Measurements from ENCODE around the gene ATP6V0A1. TPM values are rescaled to one million over a fixed set of nuclear protein-coding genes. Genes with fewer than 3 reads are reported as not detected.

ATP6V0A1 gene
- total RNA-seq, 1 experiment from 2014 or later: 82.8 TPM

DNA sequence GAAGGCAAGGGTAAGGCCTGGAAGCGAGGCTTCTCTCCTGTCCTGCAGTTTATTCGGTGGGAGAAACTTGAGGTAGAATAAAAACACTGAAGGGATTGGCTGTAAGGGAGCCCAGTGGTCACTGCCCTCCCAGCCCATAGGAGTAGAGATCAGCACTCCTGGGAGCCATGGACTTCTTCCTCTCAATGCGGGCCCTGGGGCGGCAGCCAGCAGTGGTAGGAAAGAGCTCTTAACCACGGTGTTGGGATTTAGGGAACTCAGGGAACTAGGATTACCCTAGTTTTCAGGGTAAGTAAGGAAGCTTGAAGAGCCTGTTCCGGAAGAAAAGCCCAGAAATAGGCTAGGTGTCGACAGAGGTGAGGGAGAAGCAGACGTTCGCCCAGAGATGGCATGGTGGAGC, 53.6 kb downstream of the ATP6V0A1 start:
- Mint-ChIP-seq H3K9me3 (ENCODE audit: unreplicated experiment) (no peaks in the 10 kb centered on the region), H3K27ac (ENCODE audit: unreplicated experiment) (no peak overlapping the region), H3K4me1 (ENCODE audit: low read depth, unreplicated experiment) (no peaks in the 10 kb centered on the region), H3K27me3 (ENCODE audit: insufficient read depth, unreplicated experiment) (no peaks in the 10 kb centered on the region), H3K4me3 (ENCODE audit: unreplicated experiment) (no peak overlapping the region), H3K36me3 (ENCODE audit: insufficient read depth, unreplicated experiment) (peaks cover 42% of the 10 kb centered on the region)
- Histone ChIP-seq H3K4me3 (ENCODE audit: low read depth, low read length) (no peak overlapping the region), H3K4me1 (no peaks in the 10 kb centered on the region), H3K9me3 (no peaks in the 10 kb centered on the region), H3K36me3 (ENCODE audit: control insufficient read depth, insufficient read depth, low read length) (peaks cover 7% of the 10 kb centered on the region), H3K27me3 (replicated peaks; ENCODE audit: control insufficient read depth, insufficient read depth, low read length) (no peaks in the 10 kb centered on the region)
- BruUV-seq (replicated peaks): no TSS peak
- CTCF ChIA-PET: no interaction called here
- POLR2A ChIA-PET: no interaction called here
- TF ChIP-seq, protein P1, sequence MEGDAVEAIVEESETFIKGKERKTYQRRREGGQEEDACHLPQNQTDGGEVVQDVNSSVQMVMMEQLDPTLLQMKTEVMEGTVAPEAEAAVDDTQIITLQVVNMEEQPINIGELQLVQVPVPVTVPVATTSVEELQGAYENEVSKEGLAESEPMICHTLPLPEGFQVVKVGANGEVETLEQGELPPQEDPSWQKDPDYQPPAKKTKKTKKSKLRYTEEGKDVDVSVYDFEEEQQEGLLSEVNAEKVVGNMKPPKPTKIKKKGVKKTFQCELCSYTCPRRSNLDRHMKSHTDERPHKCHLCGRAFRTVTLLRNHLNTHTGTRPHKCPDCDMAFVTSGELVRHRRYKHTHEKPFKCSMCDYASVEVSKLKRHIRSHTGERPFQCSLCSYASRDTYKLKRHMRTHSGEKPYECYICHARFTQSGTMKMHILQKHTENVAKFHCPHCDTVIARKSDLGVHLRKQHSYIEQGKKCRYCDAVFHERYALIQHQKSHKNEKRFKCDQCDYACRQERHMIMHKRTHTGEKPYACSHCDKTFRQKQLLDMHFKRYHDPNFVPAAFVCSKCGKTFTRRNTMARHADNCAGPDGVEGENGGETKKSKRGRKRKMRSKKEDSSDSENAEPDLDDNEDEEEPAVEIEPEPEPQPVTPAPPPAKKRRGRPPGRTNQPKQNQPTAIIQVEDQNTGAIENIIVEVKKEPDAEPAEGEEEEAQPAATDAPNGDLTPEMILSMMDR (IDR thresholded peaks at IDR 0.05; ENCODE audit: insufficient read depth in 1 of 2, low read depth in 1 of 2, low read length in 1 of 2, severe bottlenecking in 1 of 2, unreplicated experiment in 1 of 2): no peak
- intact Hi-C loops (cut with micrococcal nuclease; ENCODE audit: unreplicated experiment): loop anchor here (10.0 kb wide), 1 partner anchor 47 kb away; no protein-coding TSS in a partner anchor
- DNase-seq: no peak

DNA sequence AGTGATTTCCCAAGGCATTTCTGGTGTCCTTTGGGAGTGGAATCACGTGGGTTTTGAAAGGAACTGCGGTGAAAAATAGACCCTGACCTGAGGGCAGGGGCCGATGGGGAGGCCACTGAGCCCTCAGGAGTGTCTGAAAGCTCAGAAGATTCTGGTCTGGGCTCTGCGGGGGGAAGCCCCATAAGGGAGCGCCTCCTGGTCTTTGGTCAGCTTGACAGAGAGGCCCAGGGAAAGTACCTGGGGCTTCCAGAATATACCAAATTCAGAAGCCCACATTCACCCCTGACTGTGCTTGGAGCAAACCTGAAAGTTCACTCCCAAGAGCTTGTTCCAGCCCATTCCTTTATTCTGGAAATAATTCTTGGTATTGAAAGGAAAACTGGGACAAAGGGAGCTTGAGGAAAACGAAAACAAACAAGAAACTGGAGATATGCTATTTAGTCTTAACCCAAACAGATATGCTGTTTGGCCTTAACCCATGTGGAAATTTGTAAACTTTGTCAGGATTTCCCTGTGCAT, 54.1 kb downstream of the ATP6V0A1 start:
- no peak overlapping the region for H3K4me3 Mint-ChIP-seq (ENCODE audit: unreplicated experiment)
- BruUV-seq (replicated peaks): no TSS peak
- Histone ChIP-seq H3K9me3 (no peaks in the 10 kb centered on the region), H3K4me1 (peaks cover 3% of the 10 kb centered on the region), H3K27me3 (replicated peaks; ENCODE audit: control insufficient read depth, insufficient read depth, low read length) (no peaks in the 10 kb centered on the region), H3K36me3 (ENCODE audit: control insufficient read depth, insufficient read depth, low read length) (peaks cover 7% of the 10 kb centered on the region), H3K4me3 (ENCODE audit: low read depth, low read length) (no peak overlapping the region)
- DNase-seq: no peak
- ChIA-PET POLR2A (no interaction called here), CTCF (interaction anchor here (0.6 kb wide), 1 partner anchor 82 kb away, joined by 4 read pairs; no protein-coding TSS in a partner anchor)
- TF ChIP-seq, protein P1 (IDR thresholded peaks at IDR 0.05; ENCODE audit: insufficient read depth in 1 of 2, low read depth in 1 of 2, low read length in 1 of 2, severe bottlenecking in 1 of 2, unreplicated experiment in 1 of 2): no peak
- no peaks in the 10 kb centered on the region for H3K4me1 Mint-ChIP-seq (ENCODE audit: low read depth, unreplicated experiment)
- no peak overlapping the region for H3K27ac Mint-ChIP-seq (ENCODE audit: unreplicated experiment)
- intact Hi-C loops (cut with micrococcal nuclease; ENCODE audit: unreplicated experiment): loop anchor here (10.0 kb wide), 1 partner anchor 48 kb away; no protein-coding TSS in a partner anchor
- no peaks in the 10 kb centered on the region for H3K9me3 Mint-ChIP-seq (ENCODE audit: unreplicated experiment)
- peaks cover 44% of the 10 kb centered on the region for H3K36me3 Mint-ChIP-seq (ENCODE audit: insufficient read depth, unreplicated experiment)
- no peaks in the 10 kb centered on the region for H3K27me3 Mint-ChIP-seq (ENCODE audit: insufficient read depth, unreplicated experiment)

DNA sequence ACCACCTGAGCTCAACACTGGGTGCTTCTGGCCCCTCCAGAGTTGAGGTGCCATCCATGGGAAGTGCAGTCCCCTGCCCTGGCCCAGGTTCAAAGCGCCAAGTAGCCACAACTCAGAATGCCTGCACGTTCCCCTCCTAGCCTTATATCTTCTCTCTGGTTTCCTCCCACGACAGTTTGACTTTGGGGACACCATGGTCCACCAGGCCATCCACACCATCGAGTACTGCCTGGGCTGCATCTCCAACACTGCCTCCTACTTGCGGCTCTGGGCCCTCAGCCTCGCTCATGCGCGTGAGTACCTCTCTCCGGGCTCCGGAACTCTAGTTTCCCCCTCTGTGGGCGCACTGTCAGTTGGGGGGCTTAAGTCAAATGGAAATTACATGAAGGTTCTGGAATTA, 55.0 kb downstream of the ATP6V0A1 start:
- no peak overlapping the region for H3K4me3 ChIP-seq (ENCODE audit: low read depth, low read length)
- no peaks in the 10 kb centered on the region for H3K9me3 ChIP-seq
- ChIA-PET CTCF (interaction anchor here (0.6 kb wide), 1 partner anchor 83 kb away, joined by 4 read pairs; no protein-coding TSS in a partner anchor), POLR2A (no interaction called here)
- Mint-ChIP-seq H3K4me1 (ENCODE audit: low read depth, unreplicated experiment) (peaks cover 9% of the 10 kb centered on the region), H3K27ac (ENCODE audit: unreplicated experiment) (peak overlapping the region; percentile 28), H3K36me3 (ENCODE audit: insufficient read depth, unreplicated experiment) (peaks cover 44% of the 10 kb centered on the region), H3K27me3 (ENCODE audit: insufficient read depth, unreplicated experiment) (no peaks in the 10 kb centered on the region), H3K9me3 (ENCODE audit: unreplicated experiment) (no peaks in the 10 kb centered on the region), H3K4me3 (ENCODE audit: unreplicated experiment) (no peak overlapping the region)
- TF ChIP-seq, protein P1 (IDR thresholded peaks at IDR 0.05; ENCODE audit: insufficient read depth in 1 of 2, low read depth in 1 of 2, low read length in 1 of 2, severe bottlenecking in 1 of 2, unreplicated experiment in 1 of 2): no peak
- intact Hi-C loops (cut with micrococcal nuclease; ENCODE audit: unreplicated experiment): loop anchor here (10.0 kb wide), 1 partner anchor 49 kb away; no protein-coding TSS in a partner anchor
- no TSS peak for BruUV-seq (replicated peaks)
- H3K4me1 ChIP-seq: peaks cover 12% of the 10 kb centered on the region
- DNase-seq: no peak
- no peaks in the 10 kb centered on the region for H3K27me3 ChIP-seq (replicated peaks; ENCODE audit: control insufficient read depth, insufficient read depth, low read length)
- H3K36me3 ChIP-seq (ENCODE audit: control insufficient read depth, insufficient read depth, low read length): peaks cover 6% of the 10 kb centered on the region
